SK-N-MC (cell line): ENCODE data around the gene PGGHG.

Experiments
- EZH2 ChIP-seq: fragments of 200-600 bp; sonication (generic); IDR thresholded peaks from one replicate; pipeline ENCODE4 v1.6.1; 2017; ENCODE audit warnings: antibody characterized with exemption
- POLR2AphosphoS5 ChIP-seq: IDR thresholded peaks from 2 replicates; pipeline ENCODE4 v1.6.1; 2012; ENCODE audit warnings: mild to moderate bottlenecking, low read depth, low read length, borderline replicate concordance

DNA sequence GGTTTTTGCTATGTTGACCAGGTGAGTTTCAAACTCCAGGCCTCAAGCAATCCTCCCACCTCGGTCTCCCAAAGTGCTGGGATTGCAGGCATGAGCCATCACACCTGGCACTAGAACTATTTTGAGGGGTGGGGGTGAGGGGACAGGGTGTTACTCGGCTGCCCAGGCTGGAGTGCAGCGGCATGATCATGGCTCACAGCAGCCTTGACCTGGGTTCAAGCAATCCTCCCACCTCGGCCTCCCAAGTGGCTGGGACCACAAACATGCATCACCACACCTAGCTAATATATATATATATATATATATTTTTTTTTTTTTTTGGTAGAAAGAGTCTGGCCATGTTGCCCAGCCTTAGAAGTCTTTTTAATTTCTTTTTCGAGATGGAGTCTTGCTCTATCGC is 48.8 kb downstream of the PGGHG start:
- no peak for TF ChIP-seq EZH2
- TF ChIP-seq POLR2AphosphoS5: no peak
